Endodermal cell (in vitro differentiated cells): ENCODE results near the gene SLC16A9. TPM values are rescaled to one million over a fixed set of nuclear protein-coding genes. Genes with fewer than 3 reads are reported as not detected.
"Not testable (repeated sequence)": the region's sequence is repeated elsewhere in the genome, so short reads cannot be mapped to it uniquely, and the experiment has no call there.

ENCODE experiments used
- DNase-seq: peaks from one replicate; pipeline ENCODE4 v3.0.0-alpha.2; 2017
- H3K27ac ChIP-seq: 2 replicates; pipeline ENCODE4 v1.5.1; 2013; ENCODE audit warnings: mild to moderate bottlenecking, low read depth, low read length, moderate library complexity
- H3K27me3 ChIP-seq: 2 replicates; pipeline ENCODE4 v1.6.1; 2013; ENCODE audit warnings: mild to moderate bottlenecking, low read length, moderate library complexity; ENCODE audit not compliant: insufficient read depth, control insufficient read depth, poor library complexity, severe bottlenecking
- H3K36me3 ChIP-seq: 2 replicates; pipeline ENCODE4 v1.7.0; 2013; ENCODE audit warnings: mild to moderate bottlenecking, low read length, moderate library complexity; ENCODE audit not compliant: control insufficient read depth, insufficient read depth
- H3K4me1 ChIP-seq: one replicate; pipeline ENCODE4 v1.7.0; 2013; ENCODE audit warnings: low read length; ENCODE audit not compliant: control insufficient read depth, insufficient read depth
- H3K4me3 ChIP-seq: 2 replicates; pipeline ENCODE4 v1.5.1; 2013; ENCODE audit warnings: mild to moderate bottlenecking, low read length, moderate library complexity
- H3K9ac ChIP-seq: 2 replicates; pipeline ENCODE4 v1.6.1; 2013; ENCODE audit warnings: mild to moderate bottlenecking, low read length, moderate library complexity; ENCODE audit not compliant: poor library complexity, severe bottlenecking; ENCODE audit errors: extremely low read depth
- H3K9me3 ChIP-seq: 2 replicates; pipeline ENCODE4 v1.6.1; 2013; ENCODE audit warnings: mild to moderate bottlenecking, low read length, moderate library complexity; ENCODE audit not compliant: control insufficient read depth
- H3K27ac Mint-ChIP-seq: 2 replicates; pipeline ENCODE4 v1.8.0; 2020; ENCODE audit warnings: mixed read lengths
- H3K27me3 Mint-ChIP-seq: 2 replicates; pipeline ENCODE4 v1.8.0; 2021; ENCODE audit warnings: mild to moderate bottlenecking, mixed read lengths; ENCODE audit not compliant: insufficient read depth
- H3K36me3 Mint-ChIP-seq: 2 replicates; pipeline ENCODE4 v1.8.0; 2020; ENCODE audit warnings: low read depth, mixed read lengths
- H3K4me1 Mint-ChIP-seq: 2 replicates; pipeline ENCODE4 v1.8.0; 2020; ENCODE audit warnings: mixed read lengths
- H3K4me3 Mint-ChIP-seq: 2 replicates; pipeline ENCODE4 v1.8.0; 2020; ENCODE audit warnings: mild to moderate bottlenecking, moderate library complexity, mixed read lengths
- H3K9me3 Mint-ChIP-seq: 2 replicates; pipeline ENCODE4 v1.8.0; 2020; ENCODE audit warnings: mild to moderate bottlenecking, mixed read lengths
- WGBS, 2 experiments: methylation state at CpG; one replicate each; pipeline versions ENCODE4 v1.1.5 to v1.1.7; 2013; ENCODE audit warnings: missing lambda C conversion rate in 2 of 2, mixed read lengths in 1 of 2; ENCODE audit not compliant: insufficient coverage in 1 of 2, insufficient read length in 1 of 2; 5-methylcytosine and 5-hydroxymethylcytosine counted together
- total RNA-seq, 2 donors: library from RNA; stranded (reverse); fragmentation: NEBNext Ultra II Directional in 1 of 2; extraction: Animal tissue kit (Norgen Biotek cat#: 25700) in 1 of 2; gene quantifications; 2 replicates in 1 of 2; 3 replicates in 1 of 2; pipeline ENCODE4 v1.2.1, GENCODE V29; 2021
- TF ChIP-seq, protein P1 (sequence below): fragments of 200-600 bp; sonication (generic); conservative IDR thresholded peaks from 2 replicates; pipeline ENCODE4 v1.5.0; 2021; ENCODE audit warnings: antibody characterized with exemption, mild to moderate bottlenecking

SLC16A9 gene
- total RNA-seq, 2 donors from 2014 or later: 4.9 to 19.3 TPM

DNA sequence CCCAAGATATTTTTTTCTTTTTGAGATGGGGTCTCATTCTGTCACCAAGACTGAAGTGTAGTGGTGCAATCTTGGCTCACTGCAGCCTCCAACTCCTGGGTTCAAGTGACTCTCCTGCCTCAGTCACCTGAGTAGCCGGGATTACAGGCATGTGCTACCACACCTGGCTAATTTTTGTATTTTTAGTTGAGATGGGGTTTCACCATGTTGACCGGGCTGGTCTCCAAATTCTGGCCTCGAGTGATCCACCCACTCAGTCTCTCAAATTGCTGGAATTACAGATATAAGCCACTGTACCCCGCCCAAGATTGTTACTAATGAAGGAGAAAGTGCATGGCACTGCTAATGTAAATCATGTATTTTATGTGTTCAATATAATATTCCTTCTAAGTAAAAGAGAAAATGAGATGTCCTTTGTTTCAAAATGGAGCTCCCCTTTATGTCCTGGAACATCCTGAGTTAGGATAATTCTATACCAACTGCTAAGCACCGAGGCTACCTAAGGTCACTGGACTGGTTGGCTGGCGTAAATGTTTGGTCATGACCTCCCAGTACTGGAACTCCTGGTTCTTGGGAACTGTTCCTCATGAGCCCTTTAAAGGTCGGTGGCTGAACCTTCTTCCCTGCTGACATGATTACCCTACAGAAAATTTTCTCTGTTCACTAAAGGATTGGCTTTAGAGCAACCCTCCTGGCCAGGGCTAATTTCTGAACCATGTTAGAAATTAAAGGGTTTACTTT is 59.9 kb downstream of the SLC16A9 start:
- H3K4me3 Mint-ChIP-seq: no peak overlapping the region
- H3K27me3 Mint-ChIP-seq: no peaks in the 10 kb centered on the region
- no peaks in the 10 kb centered on the region for H3K36me3 Mint-ChIP-seq
- Histone ChIP-seq H3K9me3 (peaks cover 11% of the 10 kb centered on the region), H3K4me3 (no peak overlapping the region), H3K27ac (no peak overlapping the region), H3K4me1 (no peaks in the 10 kb centered on the region), H3K27me3 (no peaks in the 10 kb centered on the region), H3K9ac (no peak overlapping the region), H3K36me3 (no peaks in the 10 kb centered on the region)
- peaks cover 3% of the 10 kb centered on the region for H3K9me3 Mint-ChIP-seq
- 85 to 93% methylated on average over 4 to 7 of the region's 7 CpGs for WGBS, 2 experiments
- TF ChIP-seq, protein P1, sequence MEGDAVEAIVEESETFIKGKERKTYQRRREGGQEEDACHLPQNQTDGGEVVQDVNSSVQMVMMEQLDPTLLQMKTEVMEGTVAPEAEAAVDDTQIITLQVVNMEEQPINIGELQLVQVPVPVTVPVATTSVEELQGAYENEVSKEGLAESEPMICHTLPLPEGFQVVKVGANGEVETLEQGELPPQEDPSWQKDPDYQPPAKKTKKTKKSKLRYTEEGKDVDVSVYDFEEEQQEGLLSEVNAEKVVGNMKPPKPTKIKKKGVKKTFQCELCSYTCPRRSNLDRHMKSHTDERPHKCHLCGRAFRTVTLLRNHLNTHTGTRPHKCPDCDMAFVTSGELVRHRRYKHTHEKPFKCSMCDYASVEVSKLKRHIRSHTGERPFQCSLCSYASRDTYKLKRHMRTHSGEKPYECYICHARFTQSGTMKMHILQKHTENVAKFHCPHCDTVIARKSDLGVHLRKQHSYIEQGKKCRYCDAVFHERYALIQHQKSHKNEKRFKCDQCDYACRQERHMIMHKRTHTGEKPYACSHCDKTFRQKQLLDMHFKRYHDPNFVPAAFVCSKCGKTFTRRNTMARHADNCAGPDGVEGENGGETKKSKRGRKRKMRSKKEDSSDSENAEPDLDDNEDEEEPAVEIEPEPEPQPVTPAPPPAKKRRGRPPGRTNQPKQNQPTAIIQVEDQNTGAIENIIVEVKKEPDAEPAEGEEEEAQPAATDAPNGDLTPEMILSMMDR: no peak
- no peak for DNase-seq
- H3K27ac Mint-ChIP-seq: no peak overlapping the region
- peaks cover 5% of the 10 kb centered on the region for H3K4me1 Mint-ChIP-seq

GRCh38 chr10:59648711-59649201 is 60.9 kb downstream of the SLC16A9 start:
- no peaks in the 10 kb centered on the region for H3K27me3 ChIP-seq
- H3K4me3 ChIP-seq: no peak overlapping the region
- WGBS, 2 experiments: 68 to 93% methylated on average over 2 to 7 of the region's 7 CpGs
- Mint-ChIP-seq H3K9me3 (peaks cover 11% of the 10 kb centered on the region), H3K27ac (peak overlapping the region; percentile 79), H3K4me1 (peaks cover 5% of the 10 kb centered on the region), H3K36me3 (no peaks in the 10 kb centered on the region), H3K4me3 (no peak overlapping the region), H3K27me3 (no peaks in the 10 kb centered on the region)
- TF ChIP-seq, protein P1: no peak
- H3K4me1 ChIP-seq: no peaks in the 10 kb centered on the region
- DNase-seq: no peak
- no peak overlapping the region for H3K27ac ChIP-seq
- H3K9me3 ChIP-seq: peaks cover 14% of the 10 kb centered on the region
- no peaks in the 10 kb centered on the region for H3K36me3 ChIP-seq
- no peak overlapping the region for H3K9ac ChIP-seq

DNA sequence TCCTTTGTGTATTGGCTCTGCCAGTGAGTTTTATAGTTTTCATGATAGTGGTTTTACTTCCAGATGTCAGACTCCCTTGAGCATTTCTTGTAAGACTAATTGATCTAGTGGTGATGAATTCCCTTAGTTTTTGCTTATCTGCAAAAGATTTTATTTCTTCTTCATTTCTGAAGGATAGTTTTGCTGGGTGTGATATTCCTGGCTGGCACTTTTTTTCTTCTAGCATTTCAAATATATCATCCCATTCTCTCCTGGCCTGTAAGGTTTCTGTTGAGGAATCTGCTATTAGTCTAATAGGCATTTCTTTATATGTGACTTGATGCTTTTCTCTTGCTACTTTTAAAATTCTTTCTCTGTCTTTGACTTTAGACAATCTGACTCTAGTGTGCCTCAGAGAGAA is 64.8 kb downstream of the SLC16A9 start:
- Histone ChIP-seq H3K36me3 (no peaks in the 10 kb centered on the region), H3K9me3 (peaks cover 14% of the 10 kb centered on the region), H3K27me3 (no peaks in the 10 kb centered on the region), H3K4me1 (no peaks in the 10 kb centered on the region), H3K4me3 (no peak overlapping the region), H3K27ac (no peak overlapping the region), H3K9ac (no peak overlapping the region)
- Mint-ChIP-seq H3K36me3 (no peaks in the 10 kb centered on the region), H3K4me1 (peaks cover 5% of the 10 kb centered on the region), H3K27me3 (no peaks in the 10 kb centered on the region), H3K9me3 (peaks cover 11% of the 10 kb centered on the region), H3K4me3 (no peak overlapping the region), H3K27ac (no peak overlapping the region)
- TF ChIP-seq, protein P1: no peak
- no peak for DNase-seq

DNA sequence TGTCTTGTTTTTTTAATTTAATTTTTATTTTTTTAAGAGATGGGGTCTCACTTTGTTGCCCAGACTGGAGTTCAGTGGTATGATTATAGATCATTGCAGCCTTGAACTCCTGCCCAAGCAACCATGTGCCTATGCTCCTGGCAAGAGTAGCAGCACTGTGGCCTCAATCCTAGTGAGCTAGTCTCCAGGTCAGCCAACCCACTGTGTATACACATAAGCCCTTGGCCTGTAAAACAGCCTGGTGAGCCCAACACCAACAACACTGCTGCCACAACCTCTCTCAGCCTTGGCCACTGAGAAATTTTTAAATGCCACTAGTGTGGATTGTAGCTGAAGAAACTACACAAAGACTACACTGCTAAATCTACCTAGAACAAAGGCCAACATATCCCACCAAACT is 68.0 kb downstream of the SLC16A9 start:
- H3K27me3 Mint-ChIP-seq: not testable (repeated sequence)

More for the DNA sequence above, 68.0 kb downstream of the SLC16A9 start:
- not testable (repeated sequence) for H3K36me3 Mint-ChIP-seq, H3K9ac ChIP-seq, H3K4me3 ChIP-seq, H3K27ac ChIP-seq, H3K36me3 ChIP-seq, H3K4me3 Mint-ChIP-seq, DNase-seq, H3K27me3 ChIP-seq, H3K27ac Mint-ChIP-seq, H3K4me1 ChIP-seq, H3K4me1 Mint-ChIP-seq
- peaks cover 22% of the 10 kb centered on the region for H3K9me3 ChIP-seq
- peaks cover 29% of the 10 kb centered on the region for H3K9me3 Mint-ChIP-seq
